WTC11 (cell line): ENCODE data around the gene BRICD5. TPM values are rescaled to one million over a fixed set of nuclear protein-coding genes. Genes with fewer than 3 reads are reported as not detected.

Experiments
- ATAC-seq: fragments of 200-7000 bp; cut with Tn5 transposase; 2 replicates; pipeline ENCODE4 v1.10.0; 2021; ENCODE audit warnings: mild to moderate bottlenecking, moderate library complexity
- CTCF ChIA-PET: fragments of 300-600 bp; sonication (Branson Sonifier 250); formaldehyde crosslinking; loops from one replicate; lab custom pipeline; 2021; ENCODE audit warnings: antibody characterized with exemption; lab: Charles Lee
- POLR2A ChIA-PET: fragments of 350-600 bp; sonication (Branson Sonifier 250); formaldehyde crosslinking; loops from one replicate; lab custom pipeline; 2021; ENCODE audit warnings: antibody characterized with exemption; lab: Charles Lee
- DNase-seq: peaks from one replicate; pipeline ENCODE4 v3.0.0; 2021; ENCODE audit warnings: low spot score
- H3K27ac Mint-ChIP-seq: 2 replicates; pipeline ENCODE4 v1.8.0; 2021; ENCODE audit warnings: mixed read lengths
- H3K27me3 Mint-ChIP-seq: 2 replicates; pipeline ENCODE4 v1.8.0; 2021; ENCODE audit warnings: low read depth, mild to moderate bottlenecking, moderate library complexity, mixed read lengths
- H3K36me3 Mint-ChIP-seq: 2 replicates; pipeline ENCODE4 v1.8.0; 2021; ENCODE audit warnings: mixed read lengths
- H3K4me1 Mint-ChIP-seq: 2 replicates; pipeline ENCODE4 v1.8.0; 2022; ENCODE audit warnings: mixed read lengths
- H3K4me3 Mint-ChIP-seq: 2 replicates; pipeline ENCODE4 v1.8.0; 2021; ENCODE audit warnings: mild to moderate bottlenecking, moderate library complexity, mixed read lengths
- H3K9me3 Mint-ChIP-seq: 2 replicates; pipeline ENCODE4 v1.8.0; 2021; ENCODE audit warnings: mixed read lengths
- ARID4B ChIP-seq: sonication (generic); formaldehyde crosslinking; IDR thresholded peaks from 2 replicates; pipeline ENCODE4 v1.8.0; 2023; ENCODE audit warnings: missing genetic modification reagents, mild to moderate bottlenecking, borderline replicate concordance
- EMX1 ChIP-seq: fragments of 250-450 bp; sonication (Bioruptor Pico); IDR thresholded peaks from 2 replicates; pipeline ENCODE4 v1.8.0; 2021; ENCODE audit warnings: mild to moderate bottlenecking
- GRHL2 ChIP-seq: fragments of 250-450 bp; sonication (Bioruptor Pico); IDR thresholded peaks from 2 replicates; pipeline ENCODE4 v1.8.0; 2022; ENCODE audit warnings: mild to moderate bottlenecking, moderate library complexity; ENCODE audit not compliant: insufficient replicate concordance, severe bottlenecking
- MXD4 ChIP-seq: fragments of 250-450 bp; sonication (Bioruptor Pico); IDR thresholded peaks from 2 replicates; pipeline ENCODE4 v1.8.0; 2021; ENCODE audit warnings: mild to moderate bottlenecking, moderate library complexity, borderline replicate concordance
- NFE2L1 ChIP-seq: sonication (generic); formaldehyde crosslinking; IDR thresholded peaks from 2 replicates; pipeline ENCODE4 v1.8.1; 2023; ENCODE audit warnings: missing genetic modification reagents
- RORB ChIP-seq: fragments of 250-450 bp; sonication (Bioruptor Pico); IDR thresholded peaks from 2 replicates; pipeline ENCODE4 v1.9.0; 2021; ENCODE audit warnings: mild to moderate bottlenecking
- SMAD4 ChIP-seq: sonication (generic); formaldehyde crosslinking; IDR thresholded peaks from 2 replicates; pipeline ENCODE4 v1.8.0; 2022; ENCODE audit warnings: mild to moderate bottlenecking, missing genetic modification reagents
- TEAD1 ChIP-seq: sonication (generic); formaldehyde crosslinking; IDR thresholded peaks from 2 replicates; pipeline ENCODE4 v1.8.0; 2022; ENCODE audit warnings: mild to moderate bottlenecking, missing genetic modification reagents
- USF1 ChIP-seq: sonication (generic); formaldehyde crosslinking; IDR thresholded peaks from 2 replicates; pipeline ENCODE4 v1.8.0; 2022; ENCODE audit warnings: mild to moderate bottlenecking, missing genetic modification reagents
- ZMAT4 ChIP-seq: fragments of 250-450 bp; sonication (Bioruptor Pico); IDR thresholded peaks from 2 replicates; pipeline ENCODE4 v1.9.0; 2021; ENCODE audit warnings: mild to moderate bottlenecking
- ZNF317 ChIP-seq: sonication (generic); formaldehyde crosslinking; IDR thresholded peaks from 2 replicates; pipeline ENCODE4 v1.8.1; 2023; ENCODE audit warnings: low read depth, mild to moderate bottlenecking, moderate library complexity, missing genetic modification reagents, borderline replicate concordance
- ZNF396 ChIP-seq: fragments of 250-450 bp; sonication (Bioruptor Pico); IDR thresholded peaks from 2 replicates; pipeline ENCODE4 v1.8.0; 2021; ENCODE audit warnings: mild to moderate bottlenecking, moderate library complexity, borderline replicate concordance
- ZSCAN18 ChIP-seq: fragments of 250-450 bp; sonication (Bioruptor Pico); IDR thresholded peaks from 2 replicates; pipeline ENCODE4 v2.1.2; 2022; ENCODE audit warnings: mild to moderate bottlenecking, moderate library complexity
- total RNA-seq: library from RNA; stranded (reverse); gene quantifications from 3 replicates; pipeline ENCODE4 v1.2.3, GENCODE V29; 2021
- TF ChIP-seq, protein P1 (sequence below): sonication (generic); formaldehyde crosslinking; IDR thresholded peaks from 2 replicates; pipeline ENCODE4 v1.8.1; 2023; ENCODE audit warnings: mild to moderate bottlenecking, missing genetic modification reagents, borderline replicate concordance
- TF ChIP-seq, protein P2 (sequence below): sonication (generic); formaldehyde crosslinking; IDR thresholded peaks from 2 replicates; pipeline ENCODE4 v1.8.1; 2022; ENCODE audit warnings: low read depth, mild to moderate bottlenecking, moderate library complexity, missing genetic modification reagents, borderline replicate concordance
- TF ChIP-seq, protein P3 (sequence below): sonication (generic); formaldehyde crosslinking; IDR thresholded peaks from 2 replicates; pipeline ENCODE4 v1.8.1; 2023; ENCODE audit warnings: mild to moderate bottlenecking, missing genetic modification reagents

BRICD5 gene
- total RNA-seq, 1 experiment from 2014 or later = 13.6 TPM

DNA sequence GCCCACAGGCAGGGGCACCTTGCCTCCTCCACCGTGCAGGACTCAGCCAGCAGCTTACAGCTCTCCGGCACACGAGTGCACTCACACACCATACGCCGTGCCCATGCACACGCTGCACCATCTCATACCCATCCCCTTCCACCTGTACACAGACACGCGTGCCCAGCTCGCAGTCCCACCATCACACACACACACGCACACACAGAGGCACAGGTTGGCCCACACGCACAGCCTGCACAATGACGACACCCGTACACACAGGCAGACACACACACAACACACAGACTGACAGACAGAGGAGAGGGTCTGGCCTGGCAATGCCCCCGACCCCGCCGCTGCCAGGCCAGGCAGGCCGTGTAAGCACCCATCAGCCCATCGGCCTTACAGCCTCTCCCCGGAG, 26.3 kb downstream of the BRICD5 start:
- TF ChIP-seq USF1 (CRISPR knock-in tag) = no peak
- H3K9me3 Mint-ChIP-seq = no peaks in the 10 kb centered on the region
- ATAC-seq = no peak
- no peak for DNase-seq
- POLR2A ChIA-PET = no interaction called here
- no peaks in the 10 kb centered on the region for H3K27me3 Mint-ChIP-seq
- CTCF ChIA-PET = interaction anchor here (5.7 kb wide), 1 partner anchor 10 kb away, joined by 24 read pairs; no protein-coding TSS in a partner anchor
- H3K36me3 Mint-ChIP-seq = no peaks in the 10 kb centered on the region
- no peak overlapping the region for H3K4me3 Mint-ChIP-seq
- H3K27ac Mint-ChIP-seq = 0 out of 2 replicates have a peak overlapping the region, but pooled peaks have one; percentile 78
- H3K4me1 Mint-ChIP-seq = 0 out of 2 replicates have a peak, but pooled peaks cover 3% of the 10 kb centered on the region

DNA sequence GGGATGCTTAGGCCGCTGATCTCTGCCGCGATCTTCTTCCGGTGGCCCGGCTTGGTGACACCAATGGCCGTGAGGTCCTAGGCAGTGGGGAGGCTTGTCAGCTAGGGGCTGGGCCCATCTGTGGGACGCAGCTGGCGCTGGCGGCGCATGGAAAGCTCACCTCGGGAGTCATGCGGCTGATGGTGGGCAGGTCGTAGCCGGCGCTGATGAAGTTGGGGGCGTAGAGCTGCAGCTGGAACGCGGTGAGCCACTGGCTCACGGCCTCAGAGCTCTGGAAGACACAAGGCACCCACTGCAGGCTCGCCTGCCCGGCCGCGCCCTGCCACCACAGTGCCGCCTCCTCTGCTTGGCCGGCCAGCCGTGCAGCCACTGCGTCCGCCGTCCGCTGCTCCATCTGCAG, 27.0 kb downstream of the BRICD5 start:
- 0 out of 2 replicates have a peak, but pooled peaks cover 3% of the 10 kb centered on the region for H3K4me1 Mint-ChIP-seq
- no peak overlapping the region for H3K27ac Mint-ChIP-seq
- no peak overlapping the region for H3K4me3 Mint-ChIP-seq
- ATAC-seq (no peak), DNase-seq (no peak)
- H3K9me3 Mint-ChIP-seq = no peaks in the 10 kb centered on the region
- no peaks in the 10 kb centered on the region for H3K27me3 Mint-ChIP-seq
- no peaks in the 10 kb centered on the region for H3K36me3 Mint-ChIP-seq
- ChIA-PET POLR2A (no interaction called here), CTCF (interaction anchor here (5.7 kb wide), 1 partner anchor 11 kb away, joined by 24 read pairs; no protein-coding TSS in a partner anchor)
- TF ChIP-seq ZNF396 (CRISPR knock-in tag) (no peak), ZNF317 (no peak), MXD4 (CRISPR knock-in tag) (no peak), TEAD1 (CRISPR knock-in tag) (no peak), NFE2L1 (CRISPR knock-in tag) (no peak), RORB (CRISPR knock-in tag) (no peak), ZMAT4 (CRISPR knock-in tag) (no peak), SMAD4 (no peak), GRHL2 (CRISPR knock-in tag) (no peak), EMX1 (CRISPR knock-in tag) (no peak), ZSCAN18 (no peak), ARID4B (CRISPR knock-in tag) (no peak), USF1 (CRISPR knock-in tag) (no peak)
- TF ChIP-seq, protein P1, sequence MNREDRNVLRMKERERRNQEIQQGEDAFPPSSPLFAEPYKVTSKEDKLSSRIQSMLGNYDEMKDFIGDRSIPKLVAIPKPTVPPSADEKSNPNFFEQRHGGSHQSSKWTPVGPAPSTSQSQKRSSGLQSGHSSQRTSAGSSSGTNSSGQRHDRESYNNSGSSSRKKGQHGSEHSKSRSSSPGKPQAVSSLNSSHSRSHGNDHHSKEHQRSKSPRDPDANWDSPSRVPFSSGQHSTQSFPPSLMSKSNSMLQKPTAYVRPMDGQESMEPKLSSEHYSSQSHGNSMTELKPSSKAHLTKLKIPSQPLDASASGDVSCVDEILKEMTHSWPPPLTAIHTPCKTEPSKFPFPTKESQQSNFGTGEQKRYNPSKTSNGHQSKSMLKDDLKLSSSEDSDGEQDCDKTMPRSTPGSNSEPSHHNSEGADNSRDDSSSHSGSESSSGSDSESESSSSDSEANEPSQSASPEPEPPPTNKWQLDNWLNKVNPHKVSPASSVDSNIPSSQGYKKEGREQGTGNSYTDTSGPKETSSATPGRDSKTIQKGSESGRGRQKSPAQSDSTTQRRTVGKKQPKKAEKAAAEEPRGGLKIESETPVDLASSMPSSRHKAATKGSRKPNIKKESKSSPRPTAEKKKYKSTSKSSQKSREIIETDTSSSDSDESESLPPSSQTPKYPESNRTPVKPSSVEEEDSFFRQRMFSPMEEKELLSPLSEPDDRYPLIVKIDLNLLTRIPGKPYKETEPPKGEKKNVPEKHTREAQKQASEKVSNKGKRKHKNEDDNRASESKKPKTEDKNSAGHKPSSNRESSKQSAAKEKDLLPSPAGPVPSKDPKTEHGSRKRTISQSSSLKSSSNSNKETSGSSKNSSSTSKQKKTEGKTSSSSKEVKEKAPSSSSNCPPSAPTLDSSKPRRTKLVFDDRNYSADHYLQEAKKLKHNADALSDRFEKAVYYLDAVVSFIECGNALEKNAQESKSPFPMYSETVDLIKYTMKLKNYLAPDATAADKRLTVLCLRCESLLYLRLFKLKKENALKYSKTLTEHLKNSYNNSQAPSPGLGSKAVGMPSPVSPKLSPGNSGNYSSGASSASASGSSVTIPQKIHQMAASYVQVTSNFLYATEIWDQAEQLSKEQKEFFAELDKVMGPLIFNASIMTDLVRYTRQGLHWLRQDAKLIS (CRISPR knock-in tag) = no peak
- TF ChIP-seq, protein P2, sequence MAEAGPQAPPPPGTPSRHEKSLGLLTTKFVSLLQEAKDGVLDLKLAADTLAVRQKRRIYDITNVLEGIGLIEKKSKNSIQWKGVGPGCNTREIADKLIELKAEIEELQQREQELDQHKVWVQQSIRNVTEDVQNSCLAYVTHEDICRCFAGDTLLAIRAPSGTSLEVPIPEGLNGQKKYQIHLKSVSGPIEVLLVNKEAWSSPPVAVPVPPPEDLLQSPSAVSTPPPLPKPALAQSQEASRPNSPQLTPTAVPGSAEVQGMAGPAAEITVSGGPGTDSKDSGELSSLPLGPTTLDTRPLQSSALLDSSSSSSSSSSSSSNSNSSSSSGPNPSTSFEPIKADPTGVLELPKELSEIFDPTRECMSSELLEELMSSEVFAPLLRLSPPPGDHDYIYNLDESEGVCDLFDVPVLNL = no peak
- TF ChIP-seq, protein P3, sequence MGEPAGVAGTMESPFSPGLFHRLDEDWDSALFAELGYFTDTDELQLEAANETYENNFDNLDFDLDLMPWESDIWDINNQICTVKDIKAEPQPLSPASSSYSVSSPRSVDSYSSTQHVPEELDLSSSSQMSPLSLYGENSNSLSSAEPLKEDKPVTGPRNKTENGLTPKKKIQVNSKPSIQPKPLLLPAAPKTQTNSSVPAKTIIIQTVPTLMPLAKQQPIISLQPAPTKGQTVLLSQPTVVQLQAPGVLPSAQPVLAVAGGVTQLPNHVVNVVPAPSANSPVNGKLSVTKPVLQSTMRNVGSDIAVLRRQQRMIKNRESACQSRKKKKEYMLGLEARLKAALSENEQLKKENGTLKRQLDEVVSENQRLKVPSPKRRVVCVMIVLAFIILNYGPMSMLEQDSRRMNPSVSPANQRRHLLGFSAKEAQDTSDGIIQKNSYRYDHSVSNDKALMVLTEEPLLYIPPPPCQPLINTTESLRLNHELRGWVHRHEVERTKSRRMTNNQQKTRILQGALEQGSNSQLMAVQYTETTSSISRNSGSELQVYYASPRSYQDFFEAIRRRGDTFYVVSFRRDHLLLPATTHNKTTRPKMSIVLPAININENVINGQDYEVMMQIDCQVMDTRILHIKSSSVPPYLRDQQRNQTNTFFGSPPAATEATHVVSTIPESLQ (CRISPR knock-in tag) = no peak
